ENCODE measurements around the gene RPL10A.

RPL10A gene

GRCh38 chr6:35486005-35486925 is 18.1 kb downstream of the RPL10A start:
- no peak for TF ChIP-seq CTCF (IDR thresholded peaks at IDR 0.05)

GRCh38 chr6:35487658-35488516 is 19.7 kb downstream of the RPL10A start:
- TF ChIP-seq CTCF (IDR thresholded peaks at IDR 0.05) = no peak

GRCh38 chr6:35488517-35488862 is 20.3 kb downstream of the RPL10A start:
- TF ChIP-seq CTCF (IDR thresholded peaks at IDR 0.05) = no peak

GRCh38 chr6:35489066-35489465 is 20.9 kb downstream of the RPL10A start:
- no peak for TF ChIP-seq CTCF (IDR thresholded peaks at IDR 0.05)

- no peak for TF ChIP-seq CTCF (IDR thresholded peaks at IDR 0.05)
Measured at GRCh38 chr6:35489995-35490791, 22.0 kb downstream of the RPL10A start.

- TF ChIP-seq CTCF (IDR thresholded peaks at IDR 0.05) = no peak
Measured at GRCh38 chr6:35490821-35491557, 22.8 kb downstream of the RPL10A start.

Data from LNCAP (cell line).